GM18499 (cell line): Measurements from ENCODE around the gene MLPH.

ENCODE experiments used
- ATAC-seq: cut with Tn5 transposase; IDR thresholded peaks from one replicate; pipeline ENCODE4 v1.9.1; 2021; ENCODE audit warnings: moderate number of reproducible peaks; ENCODE audit not compliant: insufficient read depth, unreplicated experiment

Gene MLPH

DNA sequence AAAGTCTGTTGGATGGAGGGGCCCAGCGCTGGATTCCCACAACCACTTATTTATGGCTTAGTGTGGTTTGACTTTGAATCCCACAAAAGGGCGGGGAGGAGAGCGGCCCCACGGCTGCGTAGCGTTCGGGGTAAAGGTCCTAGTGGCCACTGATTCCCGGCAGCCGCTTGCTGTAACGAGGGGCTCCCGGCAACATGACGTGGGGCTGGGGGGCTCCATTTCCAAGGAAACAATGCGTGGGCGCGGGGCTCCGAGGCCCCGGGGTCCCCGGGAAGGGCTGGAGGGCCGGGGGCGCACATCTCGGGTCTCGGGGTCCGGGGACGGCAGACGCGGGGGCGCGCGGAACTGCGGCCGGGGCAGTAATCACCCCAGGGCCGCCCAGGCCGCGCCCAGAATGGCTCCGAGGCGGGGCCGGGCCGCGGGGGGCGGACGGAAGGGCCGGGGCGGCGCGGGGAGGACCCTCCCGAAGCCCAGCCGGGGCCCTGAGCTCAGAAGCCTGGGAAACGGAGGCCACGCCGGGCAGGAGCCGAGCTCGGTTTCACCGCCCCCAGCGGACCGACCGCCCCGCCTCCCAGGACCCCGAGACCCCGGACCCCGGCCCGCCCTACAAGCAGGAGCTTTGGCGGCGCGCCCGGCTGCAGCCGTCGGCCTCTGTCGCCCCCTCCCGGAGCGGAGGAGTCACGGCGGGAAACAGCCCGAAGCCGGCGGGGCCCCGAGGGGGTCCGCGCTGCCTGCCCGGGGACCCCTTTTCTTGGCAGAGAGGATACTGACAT is 11.9 kb upstream of the MLPH start:
- no peak for ATAC-seq

DNA sequence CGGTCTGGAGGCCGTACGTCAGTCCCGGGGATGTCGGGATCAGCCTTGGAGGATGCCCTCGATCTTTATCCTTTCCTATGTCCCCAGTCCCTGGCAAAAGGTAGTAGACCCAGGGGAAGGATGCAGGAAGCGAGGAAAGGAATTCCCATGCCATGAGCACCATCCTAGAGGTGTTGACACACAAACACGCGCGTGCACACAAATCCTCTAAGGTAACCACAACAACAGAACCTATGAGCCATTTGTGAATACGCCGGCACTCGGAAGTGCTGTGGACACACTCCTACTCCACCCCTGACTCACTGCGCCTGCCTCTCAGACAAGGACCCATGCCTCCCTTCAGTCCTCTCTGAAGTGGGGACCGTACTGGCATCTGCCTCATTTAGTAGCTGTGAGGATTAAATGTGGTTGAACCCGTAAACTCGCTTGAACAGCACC is 11.3 kb upstream of the MLPH start:
- ATAC-seq = no peak

DNA sequence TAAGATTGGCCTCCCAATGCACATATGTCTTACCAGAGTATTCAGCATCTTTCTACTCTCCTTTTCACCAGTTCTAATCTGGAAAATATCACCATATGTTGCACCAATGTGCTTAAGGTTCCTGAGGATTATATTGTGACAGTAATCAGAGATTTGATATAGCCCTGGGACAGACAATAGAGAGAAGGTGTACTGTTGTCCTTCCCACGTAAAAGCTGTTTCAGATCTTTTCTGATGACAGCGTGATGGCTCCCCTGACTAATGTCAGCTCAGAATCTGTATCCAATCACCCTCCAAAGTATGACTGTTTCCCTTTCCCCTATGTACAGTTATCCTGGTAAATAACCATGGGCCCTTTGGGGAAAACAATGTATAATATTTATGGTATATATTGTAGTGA is 9.0 kb upstream of the MLPH start:
- ATAC-seq = no peak

DNA sequence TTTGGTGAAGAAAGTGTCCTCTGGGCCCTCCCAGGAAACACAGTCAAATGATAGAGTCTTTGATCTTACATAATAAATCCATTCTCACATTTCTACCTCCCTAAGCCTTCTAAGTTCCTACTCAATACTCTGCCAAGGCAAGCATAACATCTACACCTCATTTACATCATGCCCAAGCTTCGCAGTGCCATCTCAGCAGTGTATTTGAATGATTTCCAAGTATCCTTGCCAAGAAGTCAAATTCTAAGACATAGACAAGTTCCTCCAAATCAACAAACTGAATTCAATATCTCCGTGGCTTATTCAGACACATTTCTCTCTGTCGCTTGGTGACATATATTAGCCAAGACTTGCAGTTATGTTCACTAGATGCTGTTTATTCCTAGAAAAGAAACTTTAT is 8.1 kb upstream of the MLPH start:
- no peak for ATAC-seq

DNA sequence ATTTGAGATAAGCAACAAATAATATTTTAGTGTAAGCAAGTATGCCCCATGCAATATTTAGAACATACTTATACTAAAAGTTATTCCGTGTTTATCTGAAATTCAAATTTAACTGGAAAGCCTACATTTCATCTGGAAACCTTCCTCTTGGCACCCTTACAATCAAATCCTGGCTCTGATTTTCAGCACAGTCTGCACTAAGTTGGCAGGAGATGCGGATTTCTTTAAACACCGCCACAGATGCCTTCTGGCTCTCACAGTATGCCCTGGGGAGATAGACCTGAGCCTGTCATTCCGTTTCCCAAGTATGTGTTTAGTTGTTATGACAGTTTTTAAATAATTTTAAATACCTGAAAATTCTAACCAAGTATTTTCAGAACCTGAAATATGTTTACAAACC is 7.3 kb upstream of the MLPH start:
- ATAC-seq = no peak

DNA sequence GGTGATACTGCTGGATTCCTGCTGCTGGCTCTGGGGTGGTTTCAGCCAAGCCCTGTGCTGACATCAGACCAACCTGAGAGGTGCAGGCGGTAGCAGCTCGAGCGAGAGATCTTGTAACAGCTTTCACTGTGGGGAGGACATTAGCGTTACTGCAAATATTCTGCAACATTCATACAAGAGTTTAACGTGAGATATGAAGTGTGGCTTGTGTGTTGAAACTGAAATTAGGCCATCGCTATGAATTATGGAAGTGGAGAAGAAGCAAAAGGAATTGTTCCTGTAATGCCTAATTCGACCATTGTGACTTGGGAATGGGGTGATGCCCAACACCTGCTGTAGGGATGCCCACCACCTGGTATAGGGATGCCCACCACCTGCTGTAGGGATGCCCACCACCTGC is 6.5 kb upstream of the MLPH start:
- ATAC-seq = no peak

DNA sequence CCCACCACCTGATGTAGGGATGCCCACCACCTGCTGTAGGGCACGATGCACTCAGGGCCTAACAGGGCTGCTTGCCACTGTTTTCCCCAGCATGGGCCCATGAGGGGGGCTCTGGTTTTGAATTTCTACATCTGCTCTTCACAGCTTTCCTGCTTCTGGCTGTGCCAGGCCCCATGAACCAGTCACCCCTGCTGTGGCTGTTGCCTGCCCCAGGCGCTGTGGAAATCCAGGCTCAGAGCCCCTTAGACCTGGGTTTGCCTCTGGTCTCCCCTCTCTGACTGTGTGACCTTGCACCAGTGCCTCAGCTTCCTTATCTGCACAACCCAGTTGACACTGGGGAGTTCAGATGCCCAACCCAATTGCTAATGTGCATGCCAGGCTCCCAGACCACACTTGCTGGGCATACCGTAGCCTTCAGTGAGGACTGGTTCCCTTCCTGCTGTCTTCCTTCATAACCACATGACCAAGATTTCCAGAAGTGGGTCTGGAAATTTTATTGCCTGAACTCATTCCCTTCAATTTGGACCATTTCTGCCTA is 6.0 kb upstream of the MLPH start:
- ATAC-seq = no peak

DNA sequence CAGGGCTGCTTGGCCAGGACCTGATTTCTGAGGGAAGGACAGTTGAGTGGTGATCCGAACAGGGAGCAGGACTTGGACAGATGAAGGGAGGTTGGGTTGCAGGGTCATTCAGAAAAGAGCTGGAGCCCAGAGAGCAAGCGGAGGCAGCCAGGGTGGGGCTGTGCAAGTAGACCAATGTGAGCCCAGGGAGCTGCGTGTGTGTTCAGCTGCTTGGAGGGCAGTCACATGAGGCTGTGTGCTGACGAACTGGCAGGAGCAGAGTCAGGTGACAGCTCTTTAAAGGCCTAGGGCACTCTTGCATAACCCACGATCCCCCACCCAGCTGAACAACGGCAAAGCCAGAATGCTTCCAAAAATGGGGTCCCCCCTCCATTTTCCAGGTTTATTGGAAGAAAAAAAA is 4.6 kb upstream of the MLPH start:
- no peak for ATAC-seq

DNA sequence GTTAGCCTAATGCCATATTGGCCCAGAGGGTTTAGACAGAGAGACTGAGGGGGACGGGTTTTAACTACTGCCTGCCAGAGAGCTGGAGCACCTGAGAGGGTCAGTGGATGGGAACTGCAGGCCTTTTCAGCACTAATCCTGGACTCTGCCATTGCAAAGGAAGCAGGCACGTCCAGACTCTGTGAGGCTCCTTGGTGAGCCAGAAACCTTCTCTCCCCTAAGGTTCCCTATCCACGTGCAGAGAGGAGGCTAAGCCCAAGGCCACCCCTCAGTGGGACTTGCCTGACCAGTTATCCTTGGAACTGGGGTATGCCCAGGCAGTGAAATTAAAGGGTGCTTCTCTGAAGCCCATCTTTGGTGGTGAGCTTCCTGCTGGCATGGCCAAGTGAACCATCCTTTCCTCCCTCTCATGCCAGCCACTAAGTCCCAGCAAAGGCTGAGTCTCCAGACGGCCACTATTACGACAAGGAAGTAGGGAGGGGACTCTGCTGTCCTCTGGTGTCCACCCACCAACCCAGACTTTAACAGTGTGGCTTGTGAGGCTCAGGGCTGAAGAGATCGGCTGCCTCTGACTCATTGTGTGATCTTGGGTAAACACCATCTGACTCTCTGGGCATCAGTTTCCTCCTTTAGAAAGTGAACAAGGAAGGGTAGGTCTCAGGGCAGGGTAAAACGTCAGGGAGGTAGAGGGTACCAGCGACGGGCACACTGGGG is 3.9 kb upstream of the MLPH start:
- no peak for ATAC-seq

DNA sequence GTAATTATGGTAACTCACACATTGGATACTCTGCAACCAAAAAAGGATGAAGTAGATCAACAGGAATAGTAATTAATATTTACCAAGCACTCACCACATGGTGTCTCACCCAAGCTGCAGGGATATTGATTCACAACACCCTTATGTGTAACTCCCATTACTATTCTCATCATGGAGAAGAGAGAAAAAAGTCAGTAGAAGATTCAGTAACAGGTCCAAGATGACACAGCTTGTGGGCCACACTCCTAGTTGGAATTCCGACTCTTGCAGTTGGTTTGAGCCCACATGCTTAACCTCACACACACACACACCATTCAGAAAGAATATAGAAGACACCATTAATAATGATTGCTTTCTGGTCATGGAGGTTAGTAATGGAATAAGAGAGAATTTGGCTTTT is 1.7 kb upstream of the MLPH start:
- no peak for ATAC-seq

DNA sequence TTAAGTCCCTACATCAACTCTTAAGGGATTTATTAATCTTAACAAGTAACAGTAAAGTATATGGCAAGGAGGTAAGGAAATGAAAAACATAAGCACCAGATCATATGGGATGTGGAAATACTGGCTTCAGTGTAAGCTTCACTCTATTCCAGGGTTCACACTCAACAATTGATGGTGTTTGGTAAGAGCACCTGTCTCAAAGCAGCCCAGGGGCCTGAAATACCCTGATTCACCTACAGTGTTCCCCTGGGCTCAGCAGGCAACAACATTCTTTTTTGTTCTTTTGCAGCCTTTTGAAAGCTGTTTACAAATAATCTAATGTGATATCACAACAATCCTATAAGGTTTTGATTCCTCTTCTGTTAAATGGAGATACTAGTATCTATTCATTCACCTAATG is 1.2 kb upstream of the MLPH start:
- no peak for ATAC-seq

DNA sequence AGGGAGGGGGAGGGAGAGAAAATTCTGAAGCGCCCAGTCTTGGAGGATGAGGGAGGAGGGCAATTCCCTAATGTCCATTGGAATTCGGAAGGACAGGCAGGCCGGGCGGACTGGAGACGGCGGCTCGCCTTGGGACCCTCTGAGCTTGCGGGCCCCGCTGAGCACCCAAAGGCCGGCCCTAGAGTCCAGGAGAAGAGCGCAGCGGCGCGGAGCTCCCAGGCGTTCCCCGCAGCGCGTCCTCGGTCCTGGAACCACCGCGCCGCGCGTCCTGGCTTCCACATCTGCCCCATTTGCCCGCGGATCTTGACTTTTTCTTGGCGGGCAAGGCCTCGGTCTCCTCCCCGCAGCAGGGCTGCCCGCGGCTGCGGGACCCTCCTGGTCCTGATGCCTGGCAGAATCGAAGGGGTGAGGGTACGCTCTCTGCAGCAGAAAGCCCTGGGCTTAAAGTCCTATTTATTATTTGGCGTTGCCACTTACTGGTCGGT is 675 bp upstream of the MLPH start:
- ATAC-seq = no peak

DNA sequence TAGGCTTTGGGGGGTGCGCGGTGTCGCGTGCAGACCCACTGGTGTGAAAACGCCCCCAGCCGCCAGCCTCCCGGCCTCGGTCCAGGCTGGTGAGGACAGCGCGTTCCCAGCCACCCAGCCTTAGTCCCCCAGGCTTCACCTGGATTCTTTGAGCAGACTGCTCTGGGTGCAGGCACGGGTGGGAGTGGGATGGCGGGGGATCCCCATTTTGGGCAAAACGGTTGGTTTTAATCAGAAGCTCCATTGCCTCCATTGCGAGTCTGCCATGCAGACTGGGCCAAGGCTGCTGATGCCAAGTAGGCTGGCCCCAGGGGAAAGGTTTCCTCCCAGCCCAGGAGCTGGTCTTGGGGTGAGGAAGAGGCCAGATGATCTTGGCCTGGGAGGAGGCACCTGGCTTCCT is 445 bp downstream of the MLPH start:
- no peak for ATAC-seq

DNA sequence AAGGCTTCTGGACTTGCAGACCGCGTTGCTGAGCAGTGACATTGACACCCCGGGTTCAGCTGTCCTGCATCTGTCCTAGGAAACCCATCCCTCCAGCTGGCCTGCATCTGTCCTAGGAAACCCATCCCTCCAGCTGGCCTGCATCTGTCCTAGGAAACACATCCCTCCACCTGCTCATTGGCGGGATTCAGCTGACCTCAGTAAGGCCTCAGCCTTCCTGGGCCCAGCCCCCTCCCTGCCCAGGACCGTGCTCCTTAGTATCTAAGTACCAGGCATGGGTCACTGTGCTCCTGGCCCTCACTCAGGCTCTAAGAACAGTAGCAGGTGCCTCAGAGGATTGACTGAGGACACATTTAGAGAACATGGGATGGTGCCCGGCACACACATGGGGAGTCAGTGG is 1.2 kb downstream of the MLPH start:
- ATAC-seq = no peak

DNA sequence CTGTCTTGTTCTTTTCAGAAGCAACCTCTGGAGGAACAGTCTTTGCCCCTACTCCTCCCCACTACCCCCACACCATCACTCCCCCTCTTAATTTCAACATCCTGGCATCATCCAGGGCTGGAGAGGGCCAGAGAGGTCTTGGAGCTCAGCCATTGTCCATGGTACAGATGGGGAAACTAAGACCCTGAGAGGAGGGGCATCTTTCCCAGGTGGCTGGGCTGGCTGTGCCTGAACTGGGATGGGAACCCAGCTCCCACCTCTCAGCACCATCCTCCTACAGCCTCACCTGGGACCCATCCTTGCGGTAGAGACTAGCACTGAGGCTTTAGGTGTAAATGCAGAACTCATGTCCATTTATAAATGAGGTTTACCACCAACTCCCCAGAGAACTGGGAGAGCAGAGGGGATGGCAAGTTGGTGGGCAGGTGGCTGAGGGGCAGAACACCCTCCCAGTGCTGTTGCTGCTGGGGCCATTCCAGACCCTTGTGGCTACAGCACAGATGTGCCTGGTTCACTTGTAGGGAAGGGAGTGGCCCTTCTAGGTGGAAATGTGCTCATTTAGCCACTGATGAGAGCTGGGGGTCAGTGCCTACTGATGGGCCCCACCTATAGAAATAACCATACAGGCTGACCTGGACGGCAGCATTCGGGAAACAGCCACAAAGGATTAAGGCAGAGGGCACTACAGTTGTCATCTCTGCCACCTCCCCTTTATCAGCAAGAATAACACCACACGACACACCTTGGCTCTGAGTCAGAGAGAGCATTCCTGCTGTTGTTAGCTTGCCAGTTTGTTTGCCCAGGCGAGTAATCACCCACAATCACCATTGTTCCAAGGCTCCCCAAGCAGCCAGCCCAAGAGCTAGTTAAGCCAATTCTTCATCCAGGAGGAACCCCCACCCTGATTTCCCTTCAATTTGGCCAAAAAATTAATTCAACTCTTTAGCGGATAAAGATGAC is 2.1 kb downstream of the MLPH start:
- no peak for ATAC-seq

DNA sequence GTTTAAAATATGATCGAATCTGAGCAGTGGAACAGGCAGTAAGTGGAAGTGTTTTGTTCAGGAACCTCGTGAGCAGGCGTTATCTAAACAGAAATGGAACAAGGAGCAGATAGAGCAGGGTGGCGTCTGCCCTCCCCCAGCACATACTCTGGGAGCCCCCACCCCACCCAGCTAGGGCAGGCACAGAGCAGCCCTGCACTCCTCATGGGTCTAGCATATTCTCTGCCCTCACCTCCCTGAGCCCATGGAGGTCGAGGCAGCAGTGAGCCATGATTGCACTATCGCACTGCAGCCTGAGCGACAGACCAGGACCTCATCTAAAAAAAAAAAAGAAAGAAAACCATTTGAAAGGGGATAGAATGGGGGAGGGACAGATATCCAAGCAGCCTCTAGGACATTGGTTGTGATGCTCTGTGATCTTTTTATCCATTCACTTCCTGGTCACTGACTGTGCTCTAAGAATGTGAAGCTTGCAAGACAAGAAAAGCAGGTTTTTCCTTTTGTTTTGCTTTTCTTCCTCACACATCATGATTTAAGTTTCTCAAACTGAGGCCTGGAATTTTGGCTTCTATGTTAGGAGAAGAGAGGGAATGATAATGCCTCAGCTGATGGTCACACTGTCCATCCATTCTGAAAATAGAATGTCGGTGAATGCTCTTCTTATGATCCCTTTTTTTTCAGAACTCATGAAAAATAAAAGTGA is 3.1 kb downstream of the MLPH start:
- ATAC-seq = no peak

DNA sequence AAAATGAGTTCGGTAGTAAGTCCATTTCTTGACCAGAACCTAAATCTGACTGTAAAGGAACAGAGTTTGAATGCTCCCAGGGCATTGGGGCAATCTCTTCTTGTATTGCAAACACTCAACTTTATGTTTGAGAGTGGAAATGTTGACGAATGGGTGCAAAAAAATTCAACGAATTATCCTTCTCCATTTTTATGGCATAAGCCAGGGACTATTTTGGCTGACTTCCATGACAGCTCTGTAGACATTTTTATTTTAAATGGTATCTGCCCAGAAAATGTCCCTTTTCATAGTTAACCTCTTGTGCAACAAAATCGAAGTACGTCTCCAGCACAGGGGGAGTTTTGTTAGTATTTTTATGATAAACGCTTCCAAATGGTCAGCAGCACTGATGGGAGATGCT is 3.7 kb downstream of the MLPH start:
- no peak for ATAC-seq

DNA sequence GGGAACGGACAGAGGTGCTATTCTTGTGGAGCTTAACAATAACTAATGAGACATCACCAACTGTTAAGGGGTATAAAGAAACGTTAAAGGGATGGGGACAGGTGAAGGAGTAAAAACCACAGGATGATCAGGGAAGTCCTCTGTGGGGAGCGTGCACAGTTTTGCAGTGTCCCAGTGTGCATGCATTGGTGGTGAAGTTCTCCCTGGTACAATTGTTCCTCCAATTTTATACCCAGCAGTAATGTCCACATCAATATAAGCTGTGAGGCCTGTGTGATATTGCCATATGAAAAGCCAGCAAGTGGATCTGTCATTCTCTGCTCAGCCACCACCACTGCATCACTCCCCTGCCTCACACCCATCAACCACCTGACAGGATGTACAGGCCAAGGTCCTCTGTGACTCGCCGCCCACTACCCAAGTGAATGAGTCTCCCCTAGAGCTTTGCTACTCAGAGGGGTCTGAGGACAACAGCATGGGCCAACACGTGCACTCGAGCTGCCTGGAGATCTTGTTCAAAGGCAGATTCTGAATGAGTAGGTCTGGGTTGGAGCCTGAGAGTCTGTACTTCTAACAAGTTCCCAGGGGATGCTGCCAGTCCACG is 4.6 kb downstream of the MLPH start:
- no peak for ATAC-seq

DNA sequence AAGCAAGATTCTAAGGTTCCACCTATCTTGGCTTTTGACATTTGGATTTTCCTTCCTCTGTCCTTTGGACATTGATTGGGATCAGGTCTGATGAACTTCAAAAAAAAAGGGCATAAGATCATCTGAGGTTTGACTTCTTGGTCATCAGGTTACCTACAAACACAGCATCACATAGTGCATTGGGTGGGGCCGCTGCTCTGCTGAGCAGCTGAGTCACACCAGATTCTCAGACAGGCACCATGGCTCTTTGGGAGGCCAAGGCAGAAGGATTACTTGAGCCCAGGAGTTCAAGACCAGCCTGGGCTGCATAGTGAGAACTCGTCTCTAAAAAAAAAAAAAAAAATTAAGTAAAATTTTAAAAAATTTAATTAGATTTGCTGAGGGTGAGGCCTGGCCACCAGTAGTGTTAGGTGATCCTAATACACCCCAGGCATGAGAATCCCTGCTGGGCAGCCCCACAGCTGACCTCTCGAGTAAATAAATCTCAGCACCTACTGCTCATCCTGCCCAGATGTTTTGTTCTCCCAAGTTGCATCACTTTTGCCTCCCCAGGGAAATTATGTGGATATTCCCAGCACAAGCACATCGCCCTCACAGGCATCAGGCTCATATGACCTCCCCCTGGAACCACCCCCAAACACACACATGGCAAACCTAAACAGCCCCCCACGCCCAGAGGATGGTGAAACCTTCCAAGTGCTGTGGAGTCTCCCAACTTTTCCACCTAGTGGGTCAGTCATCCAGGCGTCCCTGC is 5.3 kb downstream of the MLPH start:
- ATAC-seq = no peak
